Liver (tissue), 9 donors: ENCODE measurements around the gene PANK1. TPM values are rescaled to one million over a fixed set of nuclear protein-coding genes. Genes with fewer than 3 reads are reported as not detected.

Experiments used
- DNase-seq: peaks from one replicate; pipeline ENCODE4 v3.0.0-alpha.2; 2017; ENCODE audit warnings: low spot score
- H3K27ac ChIP-seq, 2 donors: one replicate each; pipeline ENCODE4 v1.7.0; 2013; ENCODE audit warnings: inconsistent platforms in 2 of 2, low read length in 2 of 2, control low read depth in 1 of 2, low read depth in 1 of 2, mild to moderate bottlenecking in 1 of 2
- H3K27me3 ChIP-seq, 4 donors: one replicate each; pipeline versions ENCODE4 v1.6.1 to v1.7.0; 2013; ENCODE audit warnings: low read length in 3 of 4, inconsistent platforms in 1 of 4, mild to moderate bottlenecking in 1 of 4, moderate library complexity in 1 of 4; ENCODE audit not compliant: control insufficient read depth in 4 of 4, insufficient read depth in 4 of 4
- H3K36me3 ChIP-seq, 4 donors: one replicate each; pipeline versions ENCODE4 v1.6.1 to v1.7.0; 2013; ENCODE audit warnings: low read length in 3 of 4, mild to moderate bottlenecking in 3 of 4, low read depth in 1 of 4, moderate library complexity in 1 of 4; ENCODE audit not compliant: control insufficient read depth in 4 of 4, insufficient read depth in 3 of 4
- H3K4me1 ChIP-seq, 4 donors: one replicate each; pipeline versions ENCODE4 v1.6.1 to v1.7.0; 2013; ENCODE audit warnings: low read length in 3 of 4, mild to moderate bottlenecking in 3 of 4, moderate library complexity in 1 of 4; ENCODE audit not compliant: control insufficient read depth in 4 of 4, insufficient read depth in 4 of 4
- H3K4me3 ChIP-seq, 3 donors: one replicate each; pipeline versions ENCODE4 v1.6.1 to v1.7.0; 2013; ENCODE audit warnings: low read length in 3 of 3, control low read depth in 1 of 3, low read depth in 1 of 3, mild to moderate bottlenecking in 1 of 3
- H3K9ac ChIP-seq, 2 donors: one replicate each; pipeline ENCODE4 v1.7.0; 2013; ENCODE audit warnings: low read length in 2 of 2, mild to moderate bottlenecking in 2 of 2, moderate library complexity in 2 of 2, control low read depth in 1 of 2, low read depth in 1 of 2
- H3K9me3 ChIP-seq, 4 donors: one replicate each; pipeline versions ENCODE4 v1.6.1 to v1.7.0; 2013; ENCODE audit warnings: low read length in 3 of 4; ENCODE audit not compliant: control insufficient read depth in 4 of 4
- ATF3 ChIP-seq: IDR thresholded peaks from 2 replicates; pipeline ENCODE4 v1.6.1; 2016; ENCODE audit warnings: antibody characterized with exemption
- CTCF ChIP-seq: fragments of 150-350 bp; IDR thresholded peaks from 2 replicates; pipeline ENCODE4 v1.5.1; 2017; ENCODE audit warnings: improper control_type of control experiment, low read depth, low read length; ENCODE audit not compliant: missing input control
- EGR1 ChIP-seq, 2 donors: IDR thresholded peaks; 2 replicates each; pipeline ENCODE4 v1.6.1; 2016 to 2018; ENCODE audit warnings: antibody characterized with exemption in 2 of 2, low read depth in 2 of 2
- FOXA1 ChIP-seq: IDR thresholded peaks from 2 replicates; pipeline ENCODE4 v1.6.1; 2016; ENCODE audit warnings: antibody characterized with exemption
- FOXA2 ChIP-seq: IDR thresholded peaks from 2 replicates; pipeline ENCODE4 v1.6.1; 2016; ENCODE audit warnings: antibody characterized with exemption
- GABPA ChIP-seq, 2 donors: IDR thresholded peaks in 1 of 2; conservative IDR thresholded peaks in 1 of 2; 2 replicates each; pipeline ENCODE4 v1.6.1; 2016; ENCODE audit warnings: antibody characterized with exemption in 2 of 2, mild to moderate bottlenecking in 1 of 2, moderate library complexity in 1 of 2
- HNF4A ChIP-seq, 2 donors: conservative IDR thresholded peaks; 2 replicates each; pipeline ENCODE4 v1.6.1; 2016; ENCODE audit warnings: antibody characterized with exemption in 2 of 2, mild to moderate bottlenecking in 2 of 2
- HNF4G ChIP-seq: IDR thresholded peaks from 2 replicates; pipeline ENCODE4 v1.6.1; 2016; ENCODE audit warnings: antibody characterized with exemption
- JUND ChIP-seq, 2 donors: IDR thresholded peaks; 2 replicates each; pipeline ENCODE4 v1.6.1; 2016; ENCODE audit warnings: antibody characterized with exemption in 2 of 2
- MAX ChIP-seq: IDR thresholded peaks from 2 replicates; pipeline ENCODE4 v1.6.1; 2016; ENCODE audit warnings: antibody characterized with exemption
- NR2F2 ChIP-seq: IDR thresholded peaks from 2 replicates; pipeline ENCODE4 v1.6.1; 2016; ENCODE audit warnings: antibody characterized with exemption
- RAD21 ChIP-seq, 2 donors: IDR thresholded peaks; 2 replicates each; pipeline ENCODE4 v1.6.1; 2016; ENCODE audit warnings: antibody characterized with exemption in 2 of 2, mild to moderate bottlenecking in 2 of 2
- RXRA ChIP-seq, 2 donors: IDR thresholded peaks; 2 replicates each; pipeline ENCODE4 v1.6.1; 2017 to 2018; ENCODE audit warnings: antibody characterized with exemption in 2 of 2, mild to moderate bottlenecking in 1 of 2
- SP1 ChIP-seq: IDR thresholded peaks from 2 replicates; pipeline ENCODE4 v1.6.1; 2018; ENCODE audit warnings: antibody characterized with exemption, mild to moderate bottlenecking
- TAF1 ChIP-seq: conservative IDR thresholded peaks from 2 replicates; pipeline ENCODE4 v1.6.1; 2016; ENCODE audit warnings: antibody characterized with exemption, mild to moderate bottlenecking
- YY1 ChIP-seq: IDR thresholded peaks from 2 replicates; pipeline ENCODE4 v1.6.1; 2016; ENCODE audit warnings: antibody characterized with exemption, mild to moderate bottlenecking
- ZBTB33 ChIP-seq: IDR thresholded peaks from 2 replicates; pipeline ENCODE4 v1.6.1; 2016; ENCODE audit warnings: antibody characterized with exemption
- WGBS: extraction: QIAGEN DNeasy Blood & Tissue Kit; methylation state at CpG from one replicate; pipeline ENCODE4 v1.1.7; 2013; 5-methylcytosine and 5-hydroxymethylcytosine counted together
- polyA plus RNA-seq, 2 donors: library from polyadenylated mRNA; stranded (reverse) in 1 of 2; unstranded in 1 of 2; fragments of 200-250 nt in 1 of 2; fragments of >200 nt in 1 of 2; fragmentation: Nextera tagmentation in 1 of 2; extraction: Ambion mirVana in 1 of 2; gene quantifications; one replicate each; pipeline versions ENCODE4 v1.2.1 to v1.2.3, GENCODE V29; 2013 to 2015
- total RNA-seq, 2 donors: library from RNA; depleted of rRNA; stranded (reverse); fragments of >200 nt; gene quantifications; one replicate each; pipeline ENCODE4 v1.2.3, GENCODE V29; 2014
- donor health status: healthy.
- donor health status: healthy.
- donor health status: healthy.
- donor health status: healthy.
- donor health status: healthy.

Gene PANK1
- total and polyA plus RNA-seq, 4 donors, result 30.0 to 105 (median 44.7) TPM

- no peak for TF ChIP-seq HNF4G
- no peak for TF ChIP-seq RAD21 (IDR thresholded peaks at IDR 0.05)
- no peak for TF ChIP-seq NR2F2
- TF ChIP-seq ATF3, result no peak
- no peak for TF ChIP-seq TAF1
- no peak for TF ChIP-seq ZBTB33
- no peak for TF ChIP-seq FOXA1
- no peak for TF ChIP-seq EGR1 (IDR thresholded peaks at IDR 0.05; ENCODE audit: low read depth in 2 of 2)
- no peak for TF ChIP-seq JUND (IDR thresholded peaks at IDR 0.05)
Observed at GRCh38 chr10:89652806-89653370, 7.8 kb upstream of the PANK1 start (continued).

GRCh38 chr10:89651916-89652573, 7.0 kb upstream of the PANK1 start:
- TF ChIP-seq SP1, result no peak
- TF ChIP-seq TAF1, result no peak
- TF ChIP-seq RXRA (IDR thresholded peaks at IDR 0.05), result no peak
- no peak for TF ChIP-seq EGR1 (IDR thresholded peaks at IDR 0.05; ENCODE audit: low read depth in 2 of 2)
- no peak for TF ChIP-seq CTCF
- no peak for TF ChIP-seq NR2F2
- no peak overlapping the region for H3K9ac ChIP-seq
- no peaks in the 10 kb centered on the region for H3K36me3 ChIP-seq
- DNase-seq, result no peak
- no peaks in the 10 kb centered on the region for H3K27me3 ChIP-seq
- H3K27ac ChIP-seq, result no peak overlapping the region
- peaks cover 0 to 12% (median 4%) of the 10 kb centered on the region in 4 donors for H3K9me3 ChIP-seq
- no peak overlapping the region for H3K4me3 ChIP-seq
- WGBS, result 86% methylated on average over 3 of the region's 3 CpGs
- H3K4me1 ChIP-seq, result peaks cover 3 to 22% (median 9%) of the 10 kb centered on the region in 4 donors

GRCh38 chr10:89651205-89651915, 6.3 kb upstream of the PANK1 start:
- Histone ChIP-seq H3K4me1 (peaks cover 3 to 20% (median 10%) of the 10 kb centered on the region in 4 donors), H3K27ac (no peak overlapping the region), H3K9me3 (peaks cover 0 to 6% (median 4%) of the 10 kb centered on the region in 4 donors), H3K4me3 (no peak overlapping the region), H3K27me3 (no peaks in the 10 kb centered on the region), H3K36me3 (no peaks in the 10 kb centered on the region), H3K9ac (no peak overlapping the region)
- WGBS, result 76% methylated on average over 5 of the region's 5 CpGs
- no peak for DNase-seq
- TF ChIP-seq FOXA2 (no peak), ATF3 (no peak), HNF4G (no peak), NR2F2 (no peak), HNF4A (conservative IDR thresholded peaks at IDR 0.05) (no peak), EGR1 (IDR thresholded peaks at IDR 0.05; ENCODE audit: low read depth in 2 of 2) (no peak), YY1 (no peak), CTCF (no peak), MAX (no peak), RXRA (IDR thresholded peaks at IDR 0.05) (no peak), GABPA (IDR thresholded peaks at IDR 0.05 in 1 of 2, conservative IDR thresholded peaks at IDR 0.05 in 1 of 2) (no peak), TAF1 (no peak), FOXA1 (no peak), JUND (IDR thresholded peaks at IDR 0.05) (no peak)
